ENCODE data around the gene SMAD7. TPM values are rescaled to one million over a fixed set of nuclear protein-coding genes. Genes with fewer than 3 reads are reported as not detected.

Gene SMAD7
- total RNA-seq, 1 experiment from 2014 or later, result 12.0 TPM

DNA sequence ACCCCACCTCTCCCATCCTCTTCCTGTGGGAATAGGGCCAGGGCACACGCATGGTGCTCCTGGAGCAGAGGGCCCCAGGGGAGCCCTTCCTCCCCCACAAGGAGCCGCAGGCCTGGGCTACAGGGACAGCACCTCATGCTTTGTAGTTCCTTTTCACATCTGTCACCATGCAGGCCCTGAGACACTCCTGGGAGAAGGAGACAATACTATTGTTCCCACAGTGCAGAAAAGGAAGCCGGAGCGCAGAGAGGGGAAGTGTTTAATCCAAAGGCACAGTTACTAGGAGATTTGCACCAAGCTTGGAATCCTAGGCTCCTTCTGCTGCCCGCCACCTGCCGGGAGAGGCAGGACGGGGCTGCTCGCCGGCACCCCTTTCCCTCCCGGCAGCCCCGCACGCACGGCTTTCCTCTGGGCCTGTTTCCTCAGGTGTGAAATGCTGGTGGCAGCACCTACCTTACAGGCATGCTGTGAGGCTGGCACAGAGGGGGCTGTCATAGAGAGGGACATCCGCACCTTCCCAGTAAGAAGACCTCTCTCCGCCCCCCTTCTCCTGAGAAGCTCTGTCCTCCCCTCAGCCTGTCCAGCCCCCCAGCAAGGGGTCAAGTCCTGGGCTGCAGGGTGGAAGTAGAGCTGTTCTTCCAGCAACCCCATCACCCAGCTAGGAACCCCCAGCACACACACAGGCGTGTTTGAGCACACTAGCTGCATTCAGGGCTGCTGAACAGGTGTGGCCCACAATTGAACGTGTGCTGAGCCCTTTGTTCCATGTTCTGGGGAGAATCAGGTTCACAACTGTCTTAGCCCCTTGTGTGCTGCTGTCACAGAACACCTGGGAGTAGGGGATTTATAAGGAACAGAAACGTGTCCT, 62.6 kb downstream of the SMAD7 start:
- no peak overlapping the region for H3K4me3 ChIP-seq (ENCODE audit: low read depth, low read length, poor library complexity, severe bottlenecking)
- H3K4me1 ChIP-seq (ENCODE audit: insufficient read depth, low read length, poor library complexity, severe bottlenecking), result no peaks in the 10 kb centered on the region
- no peak overlapping the region for H3K27ac ChIP-seq (ENCODE audit: low read depth, low read length, poor library complexity, severe bottlenecking)
- DNase-seq (ENCODE audit: low spot score), result no peak
- TF ChIP-seq, protein P1, sequence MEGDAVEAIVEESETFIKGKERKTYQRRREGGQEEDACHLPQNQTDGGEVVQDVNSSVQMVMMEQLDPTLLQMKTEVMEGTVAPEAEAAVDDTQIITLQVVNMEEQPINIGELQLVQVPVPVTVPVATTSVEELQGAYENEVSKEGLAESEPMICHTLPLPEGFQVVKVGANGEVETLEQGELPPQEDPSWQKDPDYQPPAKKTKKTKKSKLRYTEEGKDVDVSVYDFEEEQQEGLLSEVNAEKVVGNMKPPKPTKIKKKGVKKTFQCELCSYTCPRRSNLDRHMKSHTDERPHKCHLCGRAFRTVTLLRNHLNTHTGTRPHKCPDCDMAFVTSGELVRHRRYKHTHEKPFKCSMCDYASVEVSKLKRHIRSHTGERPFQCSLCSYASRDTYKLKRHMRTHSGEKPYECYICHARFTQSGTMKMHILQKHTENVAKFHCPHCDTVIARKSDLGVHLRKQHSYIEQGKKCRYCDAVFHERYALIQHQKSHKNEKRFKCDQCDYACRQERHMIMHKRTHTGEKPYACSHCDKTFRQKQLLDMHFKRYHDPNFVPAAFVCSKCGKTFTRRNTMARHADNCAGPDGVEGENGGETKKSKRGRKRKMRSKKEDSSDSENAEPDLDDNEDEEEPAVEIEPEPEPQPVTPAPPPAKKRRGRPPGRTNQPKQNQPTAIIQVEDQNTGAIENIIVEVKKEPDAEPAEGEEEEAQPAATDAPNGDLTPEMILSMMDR (conservative IDR thresholded peaks at IDR 0.05; ENCODE audit: low read depth, low read length), result no peak
- TF ChIP-seq EZH2 (IDR thresholded peaks at IDR 0.05; ENCODE audit: borderline replicate concordance, low read depth, low read length, poor library complexity, severe bottlenecking), result no peak
- H3K9me3 ChIP-seq (ENCODE audit: low read depth, low read length, poor library complexity, severe bottlenecking), result no peaks in the 10 kb centered on the region
- H3K27me3 ChIP-seq (replicated peaks; ENCODE audit: insufficient read depth, low read depth, low read length, poor library complexity), result no peaks in the 10 kb centered on the region
- POLR2A ChIA-PET (ENCODE audit: low non-redundant PET), result no interaction called here
- H3K36me3 ChIP-seq (ENCODE audit: insufficient read depth, low read length, poor library complexity, severe bottlenecking), result no peaks in the 10 kb centered on the region
- CTCF ChIA-PET, result no interaction called here
- BruUV-seq (replicated peaks), result no TSS peak
- intact Hi-C loops (cut with micrococcal nuclease; ENCODE audit: unreplicated experiment), result no loop called here

DNA sequence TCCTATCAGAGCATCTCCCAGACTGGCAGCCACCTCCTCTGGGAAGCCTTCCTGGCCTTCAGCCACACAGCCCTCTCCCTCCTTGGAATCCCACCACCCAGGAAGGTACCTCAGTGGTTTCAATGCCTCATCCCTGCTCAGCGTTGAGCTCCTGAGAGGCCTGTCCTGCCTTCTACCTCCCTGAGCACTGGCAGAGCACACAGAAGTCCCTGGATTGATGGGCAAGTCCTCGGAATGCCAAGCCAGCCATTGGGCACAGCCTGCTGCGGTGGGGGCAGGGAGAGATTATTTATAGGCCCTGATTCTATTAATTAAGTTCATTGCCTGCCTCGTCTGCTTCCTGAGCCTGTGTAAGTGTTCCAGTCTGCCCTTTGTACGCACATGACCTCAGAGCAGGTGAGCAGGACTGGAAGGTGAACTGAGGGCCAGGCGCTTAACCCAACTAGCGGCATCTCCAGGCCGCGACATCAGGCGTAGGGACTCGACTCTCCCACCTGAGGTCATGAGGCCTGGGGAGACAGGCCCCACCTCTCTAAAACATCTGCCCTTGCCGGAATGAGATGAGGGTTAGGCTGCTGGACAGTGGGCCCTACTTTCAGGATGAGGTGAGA, 63.4 kb downstream of the SMAD7 start:
- POLR2A ChIA-PET (ENCODE audit: low non-redundant PET), result no interaction called here
- TF ChIP-seq EZH2 (IDR thresholded peaks at IDR 0.05; ENCODE audit: borderline replicate concordance, low read depth, low read length, poor library complexity, severe bottlenecking), result no peak
- TF ChIP-seq, protein P1 (conservative IDR thresholded peaks at IDR 0.05; ENCODE audit: low read depth, low read length), result no peak
- Histone ChIP-seq H3K4me1 (ENCODE audit: insufficient read depth, low read length, poor library complexity, severe bottlenecking) (no peaks in the 10 kb centered on the region), H3K27me3 (replicated peaks; ENCODE audit: insufficient read depth, low read depth, low read length, poor library complexity) (no peaks in the 10 kb centered on the region), H3K9me3 (ENCODE audit: low read depth, low read length, poor library complexity, severe bottlenecking) (no peaks in the 10 kb centered on the region), H3K27ac (ENCODE audit: low read depth, low read length, poor library complexity, severe bottlenecking) (no peak overlapping the region), H3K4me3 (ENCODE audit: low read depth, low read length, poor library complexity, severe bottlenecking) (no peak overlapping the region), H3K36me3 (ENCODE audit: insufficient read depth, low read length, poor library complexity, severe bottlenecking) (no peaks in the 10 kb centered on the region)
- DNase-seq (ENCODE audit: low spot score), result no peak
- CTCF ChIA-PET, result no interaction called here
- intact Hi-C loops (cut with micrococcal nuclease; ENCODE audit: unreplicated experiment), result no loop called here
- no TSS peak for BruUV-seq (replicated peaks)

DNA sequence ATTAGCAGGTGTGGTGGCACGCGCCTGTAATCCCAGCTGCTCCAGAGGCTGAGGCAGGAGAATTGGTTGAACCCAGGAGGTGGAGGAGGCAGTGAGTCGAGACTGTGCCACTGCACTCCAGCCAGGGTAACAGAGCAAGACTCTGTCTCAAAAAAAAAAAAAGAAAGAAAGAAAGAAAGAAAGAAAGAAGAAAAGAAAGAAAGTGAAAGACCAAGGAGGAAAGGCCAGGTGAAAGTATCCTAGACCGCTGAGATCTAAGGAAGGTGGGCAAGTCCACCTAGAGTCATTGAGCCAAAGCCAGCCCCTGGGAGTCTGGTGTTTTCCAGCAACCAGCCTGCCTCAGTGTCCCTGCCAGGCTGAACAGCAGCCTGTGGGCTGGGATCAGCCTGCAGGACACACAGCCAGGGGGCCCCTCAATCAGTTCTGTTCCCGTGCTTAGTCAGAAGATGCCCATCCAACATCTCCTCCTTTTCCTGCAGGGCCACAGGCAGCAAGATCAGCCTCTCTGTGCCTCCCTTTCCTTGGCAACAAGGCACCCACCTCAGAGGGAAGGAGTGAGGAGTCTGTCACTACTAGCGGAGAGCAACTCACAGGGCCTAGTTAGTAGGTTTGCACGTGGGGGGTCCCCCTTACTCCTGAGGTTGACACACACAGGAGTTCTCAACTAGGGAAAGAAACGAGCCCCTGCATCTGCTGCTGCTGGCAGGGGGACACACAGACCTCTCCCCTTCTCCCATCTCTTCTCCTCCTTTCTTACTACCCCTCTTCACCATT, 64.1 kb downstream of the SMAD7 start:
- TF ChIP-seq, protein P1 (conservative IDR thresholded peaks at IDR 0.05; ENCODE audit: low read depth, low read length), result no peak
- no peak for TF ChIP-seq EZH2 (IDR thresholded peaks at IDR 0.05; ENCODE audit: borderline replicate concordance, low read depth, low read length, poor library complexity, severe bottlenecking)
- Histone ChIP-seq H3K9me3 (ENCODE audit: low read depth, low read length, poor library complexity, severe bottlenecking) (no peaks in the 10 kb centered on the region), H3K4me1 (ENCODE audit: insufficient read depth, low read length, poor library complexity, severe bottlenecking) (no peaks in the 10 kb centered on the region), H3K27ac (ENCODE audit: low read depth, low read length, poor library complexity, severe bottlenecking) (no peak overlapping the region), H3K4me3 (ENCODE audit: low read depth, low read length, poor library complexity, severe bottlenecking) (no peak overlapping the region), H3K36me3 (ENCODE audit: insufficient read depth, low read length, poor library complexity, severe bottlenecking) (no peaks in the 10 kb centered on the region), H3K27me3 (replicated peaks; ENCODE audit: insufficient read depth, low read depth, low read length, poor library complexity) (no peaks in the 10 kb centered on the region)
- no peak for DNase-seq (ENCODE audit: low spot score)
- POLR2A ChIA-PET (ENCODE audit: low non-redundant PET), result no interaction called here
- intact Hi-C loops (cut with micrococcal nuclease; ENCODE audit: unreplicated experiment), result no loop called here
- CTCF ChIA-PET, result no interaction called here
- no TSS peak for BruUV-seq (replicated peaks)

Data from A673 (cell line).